ENCODE data around the gene CDIP1.

The CDIP1 gene

GRCh38 chr16:4513086-4513860 is 25.3 kb downstream of the CDIP1 start:
- no peak for DNase-seq

DNA sequence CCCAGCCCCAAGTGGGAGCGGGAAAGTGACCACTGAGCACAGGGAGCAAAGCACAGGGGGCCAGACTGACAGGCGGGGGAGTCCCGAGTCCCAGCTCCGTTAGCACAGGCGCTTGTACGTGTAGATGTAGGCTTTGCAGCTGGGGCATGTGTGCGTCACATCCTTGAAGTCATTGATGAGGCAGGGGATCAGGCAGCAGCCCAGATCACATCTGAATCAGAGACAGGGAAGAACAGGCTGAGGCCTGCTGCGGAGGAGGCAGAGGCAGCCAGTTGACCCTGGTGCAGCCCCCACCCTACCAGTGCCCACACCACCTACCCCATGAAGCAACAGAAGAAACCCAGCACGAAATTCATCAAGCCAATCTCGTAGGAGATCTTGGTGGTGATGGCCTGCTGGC is 26.1 kb downstream of the CDIP1 start:
- no peak for DNase-seq

- DNase-seq = peak; percentile 17
Measured at GRCh38 chr16:4511441-4512082, 27.0 kb downstream of the CDIP1 start.

DNA sequence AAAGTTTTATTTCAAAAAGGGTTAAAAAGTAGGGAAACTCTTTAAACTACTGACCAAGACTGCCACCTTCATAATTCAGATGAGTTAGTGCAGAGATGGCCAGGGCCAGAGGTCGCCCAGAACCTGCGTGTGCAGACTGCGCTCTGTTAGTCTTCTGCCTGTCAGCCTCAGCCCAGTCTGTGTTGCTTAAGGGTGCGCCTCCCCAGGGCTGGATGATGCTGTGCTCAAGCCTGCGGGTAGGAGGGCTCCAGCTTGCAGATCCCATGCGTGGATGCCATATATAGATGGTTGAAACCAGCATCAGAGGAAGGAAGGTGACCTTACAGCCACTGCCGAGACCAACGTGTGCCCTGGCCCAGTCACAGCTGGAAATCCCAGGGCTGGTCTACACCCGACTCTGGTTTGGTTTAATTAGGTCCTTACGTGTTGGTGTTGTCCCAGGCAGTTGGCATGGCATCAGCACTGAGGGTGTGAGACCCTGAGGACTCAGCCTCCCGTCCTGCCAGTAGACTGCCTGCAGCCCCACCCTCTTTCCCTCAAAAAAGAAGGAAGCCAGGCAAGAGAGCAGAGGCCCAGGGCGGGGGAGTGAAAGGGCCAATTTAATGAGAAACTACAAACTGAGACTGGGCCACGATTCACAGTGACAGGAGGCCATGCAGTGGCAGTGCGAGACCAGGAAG is 27.7 kb downstream of the CDIP1 start:
- no peak for DNase-seq

GRCh38 chr16:4510131-4510530 is 28.4 kb downstream of the CDIP1 start:
- DNase-seq = no peak

GRCh38 chr16:4509420-4509819 is 29.2 kb downstream of the CDIP1 start:
- DNase-seq = no peak

DNA sequence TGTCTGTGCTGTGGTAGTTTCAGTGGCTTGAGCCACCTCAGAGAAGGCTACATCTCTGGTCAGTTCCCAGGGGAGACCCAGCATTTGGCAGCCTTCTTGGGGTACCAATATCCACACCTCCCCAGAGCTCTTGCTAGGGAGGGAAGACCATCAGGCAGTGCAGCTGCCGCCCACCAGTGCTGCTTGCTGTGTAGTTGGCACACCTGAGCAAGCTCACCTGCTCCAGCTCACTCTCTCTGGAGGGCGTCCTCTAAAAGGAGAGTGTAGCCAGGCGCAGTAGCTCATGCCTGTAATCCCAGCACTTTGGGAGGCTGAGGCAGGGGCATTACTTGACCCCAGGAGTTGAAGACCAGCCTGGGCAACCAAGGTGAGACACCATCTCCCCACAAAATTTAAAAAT is 29.8 kb downstream of the CDIP1 start:
- no peak for DNase-seq

DNA sequence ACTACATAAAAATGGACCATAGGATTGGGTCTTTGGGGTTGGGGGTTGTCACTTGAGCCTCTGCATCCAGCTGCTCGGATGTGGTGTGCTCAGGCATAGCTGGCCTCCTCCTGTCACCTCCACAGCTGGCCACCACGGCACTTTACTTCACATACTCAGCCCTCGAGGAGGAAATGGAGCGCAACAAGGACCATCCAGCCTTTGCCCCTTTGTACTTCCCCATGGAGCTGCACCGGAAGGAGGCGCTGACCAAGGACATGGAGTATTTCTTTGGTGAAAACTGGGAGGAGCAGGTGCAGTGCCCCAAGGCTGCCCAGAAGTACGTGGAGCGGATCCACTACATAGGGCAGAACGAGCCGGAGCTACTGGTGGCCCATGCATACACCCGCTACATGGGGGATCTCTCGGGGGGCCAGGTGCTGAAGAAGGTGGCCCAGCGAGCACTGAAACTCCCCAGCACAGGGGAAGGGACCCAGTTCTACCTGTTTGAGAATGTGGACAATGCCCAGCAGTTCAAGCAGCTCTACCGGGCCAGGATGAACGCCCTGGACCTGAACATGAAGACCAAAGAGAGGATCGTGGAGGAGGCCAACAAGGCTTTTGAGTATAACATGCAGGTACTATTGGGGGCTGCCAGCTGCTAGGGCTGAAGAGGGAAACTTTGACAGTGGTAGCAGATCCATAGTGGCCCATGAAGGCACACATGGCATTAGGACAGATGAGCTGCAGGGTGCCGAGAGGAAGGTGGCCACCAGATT is 30.8 kb downstream of the CDIP1 start:
- DNase-seq = no peak

- DNase-seq = peak; percentile 63
Measured at GRCh38 chr16:4506450-4506849, 32.1 kb downstream of the CDIP1 start.

DNA sequence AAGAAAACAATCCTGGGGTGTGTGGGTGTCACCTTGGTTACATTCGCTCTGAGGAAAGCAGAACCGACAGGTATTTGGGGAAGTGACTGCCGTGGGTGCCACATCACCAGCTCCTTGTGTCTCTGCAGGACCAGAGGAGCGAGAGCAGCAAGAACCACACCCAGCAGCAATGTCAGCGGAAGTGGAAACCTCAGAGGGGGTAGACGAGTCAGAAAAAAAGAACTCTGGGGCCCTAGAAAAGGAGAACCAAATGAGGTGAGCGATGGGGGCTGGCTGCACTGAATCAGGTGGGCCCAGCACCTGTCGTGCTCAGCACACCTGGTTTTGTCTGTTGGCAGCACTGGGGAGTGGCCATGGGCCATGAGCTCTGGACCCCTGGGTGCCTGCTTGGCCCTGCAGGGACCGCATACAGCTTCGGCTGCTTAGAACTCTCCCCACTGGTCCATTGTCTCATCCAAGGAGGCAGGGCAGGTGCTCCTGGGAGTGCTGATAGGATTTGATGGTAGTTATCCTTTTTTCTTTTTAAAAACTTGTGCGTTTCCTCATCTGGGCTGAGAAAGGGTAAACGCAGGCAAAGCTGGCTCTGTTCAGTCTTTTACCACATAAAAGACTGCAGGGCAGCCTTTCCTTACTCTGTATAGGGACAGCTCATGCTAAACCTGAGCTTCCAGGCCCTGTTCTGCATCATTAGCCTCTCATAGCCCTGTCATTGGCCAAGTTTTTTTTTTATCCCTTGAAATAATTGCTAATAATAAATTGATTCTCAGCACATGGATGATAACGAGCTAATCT is 33.0 kb downstream of the CDIP1 start:
- DNase-seq = no peak

GRCh38 chr16:4501071-4501478 is 37.5 kb downstream of the CDIP1 start:
- DNase-seq = no peak

- DNase-seq = peak; percentile 82
Measured at GRCh38 chr16:4500272-4500671, 38.3 kb downstream of the CDIP1 start.

DNA sequence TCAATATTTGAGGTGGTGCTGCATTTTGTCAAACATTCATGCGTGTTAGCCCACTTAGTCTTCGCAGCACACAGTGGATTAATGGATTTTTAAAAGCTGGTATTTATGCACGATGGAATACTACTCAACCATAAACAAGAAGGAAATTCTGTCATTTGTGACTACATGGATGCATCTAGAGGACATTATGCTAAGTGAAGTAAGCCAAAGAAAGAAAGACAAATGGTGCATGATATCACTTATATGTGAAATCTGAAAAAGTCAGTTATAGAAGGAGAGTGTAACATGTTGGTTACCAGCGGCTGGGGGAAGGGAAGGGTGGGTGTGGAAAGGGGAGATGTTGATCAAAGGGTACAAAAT is 39.4 kb downstream of the CDIP1 start:
- DNase-seq = no peak

GRCh38 chr16:4498546-4499195 is 39.9 kb downstream of the CDIP1 start:
- DNase-seq = no peak

- DNase-seq = peak; percentile 80
Measured at GRCh38 chr16:4496305-4496704, 42.3 kb downstream of the CDIP1 start.

DNA sequence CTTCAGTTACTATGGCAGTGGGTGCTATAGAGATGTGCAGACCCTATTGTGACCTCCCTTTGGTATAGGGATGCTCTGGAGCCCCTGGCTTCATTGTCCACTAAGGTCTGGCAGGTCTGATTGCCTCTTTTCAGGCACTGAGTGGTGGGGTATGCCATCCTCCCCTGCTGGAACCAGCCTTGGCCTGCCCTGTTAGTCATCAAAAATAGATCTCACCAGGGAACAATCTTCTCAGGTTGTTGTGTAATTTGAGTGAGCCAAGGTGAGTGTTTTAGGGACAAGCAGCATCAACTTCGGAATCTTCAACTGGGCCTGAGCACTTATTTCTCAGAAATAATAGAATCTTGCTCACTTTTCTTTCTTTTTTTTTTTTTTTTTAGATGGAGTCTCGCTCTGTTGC is 42.8 kb downstream of the CDIP1 start:
- no peak for DNase-seq

- DNase-seq = peak; percentile 89
Measured at GRCh38 chr16:4494746-4495490, 43.7 kb downstream of the CDIP1 start.

DNA sequence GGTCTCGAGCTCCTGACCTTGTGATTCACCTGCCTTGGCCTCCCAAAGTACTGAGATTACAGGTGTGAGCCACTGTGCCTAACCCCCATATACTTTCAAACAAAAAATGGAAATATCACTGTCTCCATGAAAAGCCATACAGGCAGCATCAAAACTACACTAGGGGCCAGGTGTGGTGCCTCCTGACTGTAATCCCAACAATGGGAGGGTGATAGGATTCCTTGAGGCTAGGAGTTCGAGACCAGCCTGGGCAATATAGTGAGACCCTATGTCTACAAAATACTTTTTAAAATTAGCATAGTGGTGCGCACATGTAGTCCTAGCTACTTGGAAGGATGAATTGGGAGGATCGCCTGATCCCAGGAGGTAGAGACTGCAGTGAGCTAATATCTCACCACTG is 46.7 kb downstream of the CDIP1 start:
- no peak for DNase-seq

DNA sequence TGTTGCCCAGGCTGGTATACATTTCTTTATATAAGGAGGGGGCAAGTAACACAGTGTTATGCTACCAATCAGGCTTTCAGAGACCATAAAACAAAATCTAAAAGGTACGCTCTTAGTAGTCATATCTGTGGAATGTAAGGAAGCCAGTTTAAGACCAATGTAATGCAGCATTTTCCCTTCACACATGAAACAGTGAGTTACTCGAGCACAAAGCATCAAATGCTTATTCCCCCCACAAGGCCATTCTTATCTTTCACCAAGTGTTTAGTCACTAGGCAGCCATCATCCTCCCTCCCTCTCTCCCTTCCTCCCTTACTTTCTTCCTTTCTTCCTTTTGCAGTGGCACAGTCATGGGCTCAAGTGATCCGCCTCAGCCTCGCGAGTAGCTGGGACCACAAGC is 49.5 kb downstream of the CDIP1 start:
- DNase-seq = peak; percentile 64

DNA sequence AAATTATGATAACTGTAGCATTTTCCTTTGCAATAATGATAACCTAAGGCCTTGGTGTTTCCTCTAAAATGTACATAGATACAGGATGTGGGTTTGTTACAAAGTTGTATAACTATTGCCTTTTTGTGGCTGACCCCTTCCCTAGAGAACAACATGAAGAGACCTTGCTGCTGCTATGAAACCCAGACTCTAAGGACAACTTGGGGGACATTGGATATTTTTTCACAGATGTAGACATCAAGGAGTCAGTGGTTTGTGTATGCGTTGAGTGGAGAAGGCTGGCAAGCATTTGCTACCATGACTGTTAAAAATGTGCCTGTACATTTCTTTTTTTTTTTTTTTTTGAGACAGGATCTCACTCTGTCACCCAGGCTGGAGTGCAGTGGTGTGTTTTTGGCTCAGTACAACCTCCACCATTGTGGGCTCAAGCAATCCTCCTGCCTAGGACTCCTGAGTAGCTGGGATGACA is 50.0 kb downstream of the CDIP1 start:
- DNase-seq = no peak

DNA sequence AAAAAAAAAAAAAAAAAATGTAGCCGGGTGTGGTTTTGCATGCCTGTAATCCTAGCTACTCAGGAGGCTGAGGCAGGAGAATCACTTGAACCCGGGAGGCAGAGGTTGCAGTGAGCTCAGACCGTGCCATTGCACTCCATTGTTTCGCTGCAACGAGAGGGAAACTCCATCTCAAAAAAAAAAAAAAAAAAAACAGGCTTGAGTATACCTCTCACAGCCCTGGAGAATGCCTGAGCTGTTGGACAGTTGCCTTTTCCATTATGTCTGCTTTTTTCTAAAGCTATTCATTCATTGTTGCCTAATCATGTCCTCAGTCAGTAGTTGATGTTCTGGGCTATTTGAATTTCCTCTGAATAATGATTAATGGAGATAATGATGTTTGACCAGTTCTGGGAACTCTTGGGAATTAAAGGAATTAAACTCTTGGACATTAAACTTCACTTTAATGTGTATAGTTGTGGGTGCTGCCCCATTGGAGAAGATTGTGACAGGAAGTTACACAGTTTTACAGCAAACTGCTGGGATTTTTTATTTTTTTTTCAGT is 50.5 kb downstream of the CDIP1 start:
- DNase-seq = no peak

Data from HCEC 1CT (cell line).